MM.1S (cell line): Measurements from ENCODE around the gene PARP1.

ENCODE experiments used
- DNase-seq: peaks from one replicate; pipeline ENCODE4 v3.0.0-alpha.2; 2015
- H2AFZ ChIP-seq: fragments of 300-600 bp; sonication (generic); 2 replicates; pipeline ENCODE4 v1.6.0; 2016; ENCODE audit warnings: antibody characterized with exemption, low read length
- H3F3A ChIP-seq: fragments of 300-600 bp; sonication (generic); 2 replicates; pipeline ENCODE4 v1.6.1; 2016; ENCODE audit warnings: mild to moderate bottlenecking, antibody characterized with exemption, low read length, moderate library complexity, mixed read lengths; ENCODE audit not compliant: insufficient read depth
- H3K27ac ChIP-seq: fragments of 300-600 bp; sonication (generic); 2 replicates; pipeline ENCODE4 v1.5.1; 2016; ENCODE audit warnings: mild to moderate bottlenecking, low read length
- H3K27me3 ChIP-seq: fragments of 300-600 bp; sonication (generic); replicated peaks from 2 replicates; pipeline ENCODE4 v1.6.0; 2016; ENCODE audit warnings: low read length; ENCODE audit not compliant: insufficient read depth
- H3K36me3 ChIP-seq: fragments of 300-600 bp; sonication (generic); replicated peaks from 2 replicates; pipeline ENCODE4 v1.6.1; 2016; ENCODE audit warnings: mild to moderate bottlenecking, low read length, mixed read lengths; ENCODE audit not compliant: insufficient read depth
- H3K4me1 ChIP-seq: fragments of 300-600 bp; sonication (generic); 2 replicates; pipeline ENCODE4 v1.6.1; 2016; ENCODE audit warnings: low read length, mixed read lengths
- H3K4me2 ChIP-seq: fragments of 300-600 bp; sonication (generic); 2 replicates; pipeline ENCODE4 v1.6.0; 2016; ENCODE audit warnings: low read depth, low read length
- H3K4me3 ChIP-seq: fragments of 300-600 bp; sonication (generic); 2 replicates; pipeline ENCODE4 v1.5.1; 2016; ENCODE audit warnings: low read length, mixed read lengths
- H3K79me2 ChIP-seq: fragments of 300-600 bp; sonication (generic); 2 replicates; pipeline ENCODE4 v1.6.1; 2016; ENCODE audit warnings: mixed run types, low read length, mixed read lengths
- H3K9ac ChIP-seq: fragments of 300-600 bp; sonication (generic); 2 replicates; pipeline ENCODE4 v1.6.1; 2016; ENCODE audit warnings: low read length, mixed read lengths
- H3K9me2 ChIP-seq: fragments of 300-600 bp; sonication (generic); replicated peaks from 2 replicates; pipeline ENCODE4 v1.6.1; 2016; ENCODE audit warnings: mild to moderate bottlenecking, low read length, mixed read lengths; ENCODE audit not compliant: insufficient read depth
- H3K9me3 ChIP-seq: fragments of 300-600 bp; sonication (generic); replicated peaks from 2 replicates; pipeline ENCODE4 v1.6.1; 2016; ENCODE audit warnings: mild to moderate bottlenecking, low read length, mixed read lengths; ENCODE audit not compliant: insufficient read depth
- H4K20me1 ChIP-seq: fragments of 300-600 bp; sonication (generic); 2 replicates; pipeline ENCODE4 v1.6.1; 2016; ENCODE audit warnings: mild to moderate bottlenecking, low read length, moderate library complexity, mixed read lengths; ENCODE audit not compliant: insufficient read depth
- CTCF ChIP-seq: fragments of 300-600 bp; sonication (generic); IDR thresholded peaks from 2 replicates; pipeline ENCODE4 v1.5.1; 2016; ENCODE audit warnings: antibody characterized with exemption, low read length, mixed read lengths
- EZH2 ChIP-seq: fragments of 300-600 bp; sonication (generic); optimal IDR thresholded peaks from 2 replicates; pipeline ENCODE3; 2017; ENCODE audit warnings: low read depth, mild to moderate bottlenecking, antibody characterized with exemption, low read length, mixed read lengths
- EZH2phosphoT487 ChIP-seq: fragments of 300-600 bp; sonication (generic); IDR thresholded peaks from 2 replicates; pipeline ENCODE4 v1.6.1; 2018; ENCODE audit warnings: antibody characterized with exemption, low read length

Gene PARP1

DNA sequence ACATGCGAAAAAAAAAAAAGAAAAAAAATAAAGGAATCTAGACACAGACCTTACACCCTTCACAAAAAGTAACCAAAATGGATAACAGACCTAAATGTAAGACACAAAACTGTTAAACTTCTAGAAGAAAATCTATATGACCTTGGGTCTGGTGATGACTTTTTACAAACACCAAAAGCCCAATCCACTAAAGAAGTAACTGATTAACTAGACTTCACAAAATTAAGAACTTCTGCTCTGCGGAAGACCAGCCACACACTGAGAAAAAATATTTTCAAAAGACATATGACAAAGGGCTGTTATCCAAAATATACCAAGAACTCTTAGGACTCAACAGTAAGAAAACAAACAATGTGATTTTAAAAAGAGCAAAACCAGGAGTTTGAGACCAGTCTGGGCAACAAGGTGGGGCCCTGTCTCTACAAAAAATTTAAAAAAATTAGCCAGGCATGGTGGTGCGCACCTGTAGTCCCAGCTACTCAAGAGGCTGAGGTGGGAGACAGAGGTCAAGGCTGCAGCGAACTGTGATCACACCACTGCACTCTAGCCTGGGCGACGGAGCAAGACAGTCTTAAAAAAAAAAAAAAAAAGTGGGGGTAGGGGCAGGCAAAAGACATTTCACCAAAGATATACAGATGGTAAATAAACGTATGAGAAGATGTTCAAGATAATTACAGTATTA, 9.8 kb downstream of the PARP1 start:
- Histone ChIP-seq H3F3A (no peaks in the 10 kb centered on the region), H3K4me2 (no peak overlapping the region), H3K4me3 (no peak overlapping the region), H3K27me3 (no peaks in the 10 kb centered on the region), H3K4me1 (0 out of 2 replicates have a peak, but pooled peaks cover 4% of the 10 kb centered on the region), H2AFZ (no peak overlapping the region), H3K9me3 (no peaks in the 10 kb centered on the region), H3K9ac (no peak overlapping the region), H3K79me2 (peaks cover 100% of the 10 kb centered on the region), H3K9me2 (no peaks in the 10 kb centered on the region), H3K27ac (no peak overlapping the region), H3K36me3 (peaks cover 50% of the 10 kb centered on the region), H4K20me1 (peaks cover 93% of the 10 kb centered on the region)
- no peak for DNase-seq
- TF ChIP-seq CTCF = no peak
- no peak for TF ChIP-seq EZH2
- TF ChIP-seq EZH2phosphoT487 = no peak

DNA sequence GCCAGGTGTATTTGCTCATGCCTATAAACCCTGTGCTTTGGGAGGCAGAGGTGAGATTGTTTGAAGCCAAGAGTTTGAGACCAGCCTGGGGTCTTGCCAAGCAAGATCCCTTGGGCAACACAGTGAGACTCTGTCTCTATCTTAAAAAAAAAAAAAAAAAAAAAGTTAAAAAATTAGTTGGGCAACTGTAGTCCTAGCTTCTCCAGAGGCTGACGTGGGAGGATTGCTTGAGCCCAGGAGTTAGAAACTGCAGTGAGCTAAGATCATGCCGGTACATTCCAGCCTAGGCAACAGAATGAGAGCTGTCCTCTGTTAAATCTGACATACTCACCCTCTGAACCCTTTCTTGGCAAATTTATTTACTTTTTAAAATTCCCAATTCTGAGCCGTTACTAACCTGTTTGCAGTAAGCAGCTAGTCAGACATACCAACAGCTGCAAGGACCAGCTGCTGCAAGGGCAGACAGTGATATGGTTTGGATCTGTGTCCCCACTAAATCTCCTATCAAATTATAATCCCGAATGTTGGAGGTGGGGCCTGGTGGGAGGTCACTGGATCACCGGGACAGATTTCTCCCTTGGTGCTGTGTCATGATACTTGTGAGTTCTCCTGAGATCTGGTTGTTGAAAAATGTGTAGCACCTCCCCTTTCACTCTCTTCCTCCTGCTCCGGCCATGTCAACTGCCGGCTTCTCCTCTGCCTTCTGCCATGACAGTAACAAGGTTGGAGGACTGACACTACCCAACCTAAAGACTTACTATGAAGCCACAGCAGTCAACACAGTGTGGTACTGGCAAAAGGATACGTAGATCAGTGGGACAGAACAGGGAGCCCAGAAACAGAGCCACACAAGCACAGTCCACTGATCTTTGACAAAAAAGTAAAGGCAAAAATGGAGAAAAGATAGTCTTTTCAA, 10.6 kb downstream of the PARP1 start:
- H3K9me2 ChIP-seq = no peaks in the 10 kb centered on the region
- TF ChIP-seq EZH2phosphoT487 (no peak), CTCF (no peak), EZH2 (no peak)
- no peaks in the 10 kb centered on the region for H3K9me3 ChIP-seq
- no peaks in the 10 kb centered on the region for H3K27me3 ChIP-seq
- peaks cover 93% of the 10 kb centered on the region for H4K20me1 ChIP-seq
- H3K9ac ChIP-seq = no peak overlapping the region
- H3K36me3 ChIP-seq = peaks cover 50% of the 10 kb centered on the region
- no peak overlapping the region for H2AFZ ChIP-seq
- no peaks in the 10 kb centered on the region for H3F3A ChIP-seq
- H3K27ac ChIP-seq = no peak overlapping the region
- peaks cover 100% of the 10 kb centered on the region for H3K79me2 ChIP-seq
- H3K4me3 ChIP-seq = no peak overlapping the region
- no peak overlapping the region for H3K4me2 ChIP-seq
- DNase-seq = no peak
- H3K4me1 ChIP-seq = no peaks in the 10 kb centered on the region

DNA sequence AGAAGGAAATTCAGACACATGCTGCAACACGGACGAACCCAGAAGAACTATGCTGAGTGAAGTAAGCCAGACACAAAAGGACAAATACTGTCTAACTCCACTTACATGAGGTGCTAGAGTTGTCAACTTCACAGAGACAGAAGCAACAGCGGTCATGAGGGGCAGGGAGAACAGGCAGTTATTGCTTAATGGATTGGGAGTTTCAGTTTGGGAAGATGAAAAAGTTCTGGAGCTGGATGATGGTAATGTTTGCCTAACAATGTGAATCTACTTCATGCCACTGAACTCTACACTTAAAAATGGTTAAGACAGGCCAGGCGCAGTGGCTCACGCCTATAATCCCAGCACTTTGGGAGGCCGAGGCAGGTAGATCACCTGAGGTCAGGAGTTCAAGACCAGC, 12.1 kb downstream of the PARP1 start:
- DNase-seq = no peak
- H4K20me1 ChIP-seq = peaks cover 91% of the 10 kb centered on the region
- no peak overlapping the region for H2AFZ ChIP-seq
- H3K36me3 ChIP-seq = peaks cover 46% of the 10 kb centered on the region
- H3K9me3 ChIP-seq = no peaks in the 10 kb centered on the region
- no peak overlapping the region for H3K9ac ChIP-seq
- no peaks in the 10 kb centered on the region for H3K4me1 ChIP-seq
- no peak overlapping the region for H3K4me2 ChIP-seq
- no peak overlapping the region for H3K4me3 ChIP-seq
- H3K27ac ChIP-seq = no peak overlapping the region
- H3K9me2 ChIP-seq = no peaks in the 10 kb centered on the region
- H3K79me2 ChIP-seq = peaks cover 100% of the 10 kb centered on the region
- H3K27me3 ChIP-seq = no peaks in the 10 kb centered on the region
- TF ChIP-seq CTCF (no peak), EZH2 (no peak), EZH2phosphoT487 (no peak)
- no peaks in the 10 kb centered on the region for H3F3A ChIP-seq
